H9 (cell line): Measurements from ENCODE around the gene SLC17A7. TPM values are rescaled to one million over a fixed set of nuclear protein-coding genes. Genes with fewer than 3 reads are reported as not detected.

ENCODE experiments used
- DNase-seq: peaks from one replicate; pipeline ENCODE4 v3.0.0-alpha.2; 2017
- H2AFZ ChIP-seq: one replicate; pipeline ENCODE4 v1.6.1; 2013; ENCODE audit warnings: mild to moderate bottlenecking, low read length, control low read depth, moderate library complexity
- H2AK5ac ChIP-seq: 2 replicates; pipeline ENCODE4 v1.6.1; 2013; ENCODE audit warnings: low read length, control low read depth, mixed read lengths; ENCODE audit not compliant: insufficient read length
- H2BK120ac ChIP-seq: one replicate; pipeline ENCODE4 v1.6.1; 2013; ENCODE audit warnings: low read depth, mild to moderate bottlenecking, low read length, control low read depth, inconsistent platforms; ENCODE audit not compliant: poor library complexity, severe bottlenecking
- H2BK12ac ChIP-seq: 2 replicates; pipeline ENCODE4 v1.6.1; 2013; ENCODE audit warnings: low read length, control low read depth, mixed read lengths, low read depth; ENCODE audit not compliant: insufficient read length
- H2BK15ac ChIP-seq: 2 replicates; pipeline ENCODE4 v1.6.1; 2013; ENCODE audit warnings: low read depth, low read length, control low read depth
- H2BK20ac ChIP-seq: one replicate; pipeline ENCODE4 v1.6.1; 2013; ENCODE audit warnings: low read depth, mild to moderate bottlenecking, low read length, control low read depth, inconsistent platforms; ENCODE audit not compliant: poor library complexity, severe bottlenecking
- H2BK5ac ChIP-seq: 2 replicates; pipeline ENCODE4 v1.6.1; 2013; ENCODE audit warnings: low read length, control low read depth, mixed read lengths; ENCODE audit not compliant: insufficient read length
- H3K14ac ChIP-seq: 2 replicates; pipeline ENCODE4 v1.6.1; 2013; ENCODE audit warnings: low read length, control low read depth; ENCODE audit not compliant: insufficient read depth
- H3K18ac ChIP-seq: 2 replicates; pipeline ENCODE4 v1.6.1; 2013; ENCODE audit warnings: low read depth, mild to moderate bottlenecking, mixed read lengths, low read length, control low read depth; ENCODE audit not compliant: insufficient read length
- H3K23ac ChIP-seq: 2 replicates; pipeline ENCODE4 v1.6.1; 2013; ENCODE audit warnings: low read length, control low read depth, mixed read lengths, low read depth; ENCODE audit not compliant: insufficient read length
- H3K23me2 ChIP-seq: 2 replicates; pipeline ENCODE4 v1.6.1; 2013; ENCODE audit warnings: low read depth, mild to moderate bottlenecking, mixed read lengths, low read length, control low read depth; ENCODE audit not compliant: insufficient read length, poor library complexity, severe bottlenecking
- H3K27ac ChIP-seq: 2 replicates; pipeline ENCODE4 v1.5.1; 2013; ENCODE audit warnings: low read length, control low read depth, mixed read lengths, low read depth; ENCODE audit not compliant: insufficient read length
- H3K27me3 ChIP-seq: 2 replicates; pipeline ENCODE4 v1.6.1; 2013; ENCODE audit warnings: low read length, control low read depth, inconsistent platforms; ENCODE audit not compliant: insufficient read depth
- H3K4ac ChIP-seq: 2 replicates; pipeline ENCODE4 v1.6.1; 2013; ENCODE audit warnings: low read depth, mild to moderate bottlenecking, control low read depth, inconsistent platforms, low read length, moderate library complexity
- H3K4me1 ChIP-seq: 2 replicates; pipeline ENCODE4 v1.6.1; 2013; ENCODE audit warnings: low read length, control low read depth, inconsistent platforms; ENCODE audit not compliant: insufficient read depth
- H3K4me2 ChIP-seq: 2 replicates; pipeline ENCODE4 v1.6.1; 2013; ENCODE audit warnings: low read length, control low read depth, mixed read lengths; ENCODE audit not compliant: insufficient read length, insufficient read depth
- H3K56ac ChIP-seq: 2 replicates; pipeline ENCODE4 v1.6.1; 2013; ENCODE audit warnings: low read depth, mild to moderate bottlenecking, mixed read lengths, low read length, control low read depth; ENCODE audit not compliant: insufficient read length
- H3K79me1 ChIP-seq: 2 replicates; pipeline ENCODE4 v1.6.1; 2013; ENCODE audit warnings: low read depth, mild to moderate bottlenecking, moderate library complexity, low read length, control low read depth, inconsistent platforms; ENCODE audit not compliant: insufficient read depth, poor library complexity, severe bottlenecking
- H3K79me2 ChIP-seq: 2 replicates; pipeline ENCODE4 v1.6.1; 2013; ENCODE audit warnings: low read length, control low read depth, inconsistent platforms; ENCODE audit not compliant: insufficient read depth
- H3K9ac ChIP-seq: 2 replicates; pipeline ENCODE4 v1.6.1; 2013; ENCODE audit warnings: low read length, control low read depth, mixed read lengths; ENCODE audit not compliant: insufficient read length; ENCODE audit errors: extremely low read depth
- H3K9me3 ChIP-seq: one replicate; pipeline ENCODE4 v1.6.1; 2013; ENCODE audit warnings: low read depth, low read length, inconsistent platforms; ENCODE audit not compliant: control insufficient read depth
- H3T11ph ChIP-seq: one replicate; pipeline ENCODE4 v1.6.1; 2013; ENCODE audit warnings: mild to moderate bottlenecking, low read length, control low read depth, inconsistent platforms
- H4K20me1 ChIP-seq: one replicate; pipeline ENCODE4 v1.6.1; 2013; ENCODE audit not compliant: control insufficient read depth, insufficient read length, insufficient read depth
- H4K5ac ChIP-seq: 2 replicates; pipeline ENCODE4 v1.6.1; 2013; ENCODE audit warnings: low read depth, mild to moderate bottlenecking, mixed read lengths, low read length, control low read depth; ENCODE audit not compliant: insufficient read length
- H4K8ac ChIP-seq: replicated peaks from 2 replicates; pipeline ENCODE4 v1.6.1; 2013; ENCODE audit warnings: low read length, control low read depth, mixed read lengths, low read depth; ENCODE audit not compliant: insufficient read length
- H4K91ac ChIP-seq: 2 replicates; pipeline ENCODE4 v1.6.1; 2013; ENCODE audit warnings: low read depth, mild to moderate bottlenecking, moderate library complexity, mixed read lengths, low read length, control low read depth; ENCODE audit not compliant: insufficient read length
- H3K27ac Mint-ChIP-seq, 3 experiments: 2 replicates in 2 of 3; 3 replicates in 1 of 3; pipeline ENCODE4 v1.8.0; 2020 to 2021; ENCODE audit warnings: mixed read lengths in 3 of 3, mild to moderate bottlenecking in 1 of 3, moderate library complexity in 1 of 3
- H3K27me3 Mint-ChIP-seq: 2 replicates; pipeline ENCODE4 v1.8.0; 2021; ENCODE audit warnings: low read depth, mild to moderate bottlenecking, moderate library complexity, mixed read lengths
- H3K36me3 Mint-ChIP-seq, 3 experiments: 2 replicates in 2 of 3; 3 replicates in 1 of 3; pipeline ENCODE4 v1.8.0; 2020 to 2021; ENCODE audit warnings: low read depth in 3 of 3, mixed read lengths in 3 of 3; ENCODE audit not compliant: insufficient read depth in 1 of 3
- H3K4me1 Mint-ChIP-seq, 2 experiments: 2 replicates each; pipeline ENCODE4 v1.8.0; 2020; ENCODE audit warnings: mixed read lengths in 2 of 2
- H3K4me3 Mint-ChIP-seq, 2 experiments: 2 replicates in 1 of 2; 3 replicates in 1 of 2; pipeline ENCODE4 v1.8.0; 2020 to 2021; ENCODE audit warnings: mild to moderate bottlenecking in 2 of 2, mixed read lengths in 2 of 2, moderate library complexity in 1 of 2
- H3K9me3 Mint-ChIP-seq, 2 experiments: 2 replicates in 1 of 2; 3 replicates in 1 of 2; pipeline ENCODE4 v1.8.0; 2020; ENCODE audit warnings: mild to moderate bottlenecking in 2 of 2, mixed read lengths in 2 of 2, moderate library complexity in 1 of 2
- CTCF ChIP-seq: fragments of 200-600 bp; sonication (generic); conservative IDR thresholded peaks from 3 replicates; pipeline ENCODE4 v1.8.0; 2021; ENCODE audit warnings: antibody characterized with exemption, mild to moderate bottlenecking
- WGBS: extraction: QIAGEN DNeasy Blood & Tissue Kit; methylation state at CpG from one replicate; pipeline ENCODE4 v1.1.7; 2013; ENCODE audit warnings: missing lambda C conversion rate, low lambda C conversion rate, mixed read lengths; ENCODE audit not compliant: insufficient read length; ENCODE audit errors: extremely low coverage; 5-methylcytosine and 5-hydroxymethylcytosine counted together
- total RNA-seq: library from RNA; stranded (reverse); gene quantifications from 2 replicates; pipeline ENCODE4 v1.2.1, GENCODE V29; 2021

SLC17A7 gene
- total RNA-seq, 1 experiment from 2014 or later: 1.3 TPM

DNA sequence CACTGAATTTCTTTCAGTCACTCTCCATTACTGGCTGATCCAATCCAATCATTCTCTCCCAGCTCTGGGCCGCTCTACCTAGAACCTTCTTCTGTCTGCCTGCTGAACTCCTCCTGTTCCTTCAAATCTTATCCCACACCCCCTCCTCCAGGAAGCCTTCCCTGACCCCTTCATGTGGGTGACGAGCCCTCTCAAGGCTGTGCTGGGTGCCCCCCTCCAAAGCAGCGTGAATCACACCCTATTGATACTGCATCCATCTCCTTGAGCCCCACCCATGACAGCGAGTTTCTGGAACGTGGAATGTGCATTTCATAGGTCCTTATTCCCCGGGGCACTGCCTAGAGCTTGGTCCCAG lies 7.1 kb upstream of the SLC17A7 start:
- Mint-ChIP-seq H3K4me3 (peak overlapping the region; percentile 39 to 50; a peak in 4 of 5 replicates), H3K9me3 (no peaks in the 10 kb centered on the region), H3K4me1 (peaks cover 17 to 38% of the 10 kb centered on the region in 2 experiments), H3K27me3 (peaks cover 2% of the 10 kb centered on the region; the same call in 1 of the 2 replicates), H3K27ac (peak overlapping the region in 2 of 3 experiments; percentile 66 to 86; a peak in 3 of 7 replicates), H3K36me3 (peaks cover 39 to 53% (median 50%) of the 10 kb centered on the region in 3 experiments)
- Histone ChIP-seq H3K27me3 (no peaks in the 10 kb centered on the region), H3K9ac (no peak overlapping the region), H4K5ac (no peak overlapping the region), H4K8ac (no peak overlapping the region), H2BK15ac (no peak overlapping the region), H3T11ph (no peak overlapping the region), H2AFZ (no peak overlapping the region), H2AK5ac (no peak overlapping the region), H4K91ac (no peak overlapping the region), H4K20me1 (no peaks in the 10 kb centered on the region), H2BK12ac (no peak overlapping the region), H3K23ac (no peak overlapping the region), H3K4ac (no peak overlapping the region), H3K56ac (no peak overlapping the region), H3K9me3 (no peaks in the 10 kb centered on the region), H2BK5ac (no peak overlapping the region), H3K4me1 (no peaks in the 10 kb centered on the region), H2BK120ac (no peak overlapping the region), H3K27ac (no peak overlapping the region), H3K79me2 (no peaks in the 10 kb centered on the region; the same call in 1 of the 2 replicates), H3K18ac (no peak overlapping the region), H3K79me1 (peaks cover 4% of the 10 kb centered on the region), H3K4me2 (no peak overlapping the region), H3K14ac (no peak overlapping the region), H3K23me2 (peaks cover 2% of the 10 kb centered on the region), H2BK20ac (no peak overlapping the region)
- no peak for DNase-seq
- no CpG with 5 or more reads among the region's 6 CpGs for WGBS
- TF ChIP-seq CTCF: no peak
